Activated T-helper 2 cell treated with anti-CD3 and anti-CD28 coated beads, Interferon-gamma antibody, Interleukin-2, Interleukin-4, amounts not matched to agents 10 μg/mL and 5 μg/mL and 100 μg/mL, durations not matched to agents 14 hours and 24 hours and 36 hours (primary cell): Measurements from ENCODE around the gene STXBP5L. TPM values are rescaled to one million over a fixed set of nuclear protein-coding genes. Genes with fewer than 3 reads are reported as not detected.
"Not testable (repeated sequence)": the region's sequence is repeated elsewhere in the genome, so short reads cannot be mapped to it uniquely, and the experiment has no call there.

Source experiments
- DNase-seq: peaks from one replicate; pipeline ENCODE4 v3.0.0; 2021; ENCODE audit warnings: low spot score
- H3K27ac Mint-ChIP-seq: one replicate; pipeline ENCODE4 v1.8.0; 2021; ENCODE audit warnings: mixed read lengths
- H3K27me3 Mint-ChIP-seq: one replicate; pipeline ENCODE4 v1.8.0; 2021; ENCODE audit warnings: low read depth, mixed read lengths
- H3K36me3 Mint-ChIP-seq: one replicate; pipeline ENCODE4 v1.8.0; 2021; ENCODE audit warnings: low read depth, mixed read lengths
- H3K4me1 Mint-ChIP-seq: one replicate; pipeline ENCODE4 v1.8.0; 2021; ENCODE audit warnings: low read depth, mixed read lengths
- H3K4me3 Mint-ChIP-seq: one replicate; pipeline ENCODE4 v1.8.0; 2021; ENCODE audit warnings: low read depth, mild to moderate bottlenecking, moderate library complexity, mixed read lengths
- H3K9me3 Mint-ChIP-seq: one replicate; pipeline ENCODE4 v1.8.0; 2021; ENCODE audit warnings: mixed read lengths
- intact Hi-C: fragments of 100-400 bp; cut with micrococcal nuclease; formaldehyde crosslinking; loops from one replicate; pipeline ENCODE4 v1.15.1; 2023
- total RNA-seq: library from RNA; stranded (reverse); gene quantifications from 2 replicates; pipeline ENCODE4 v1.2.3, GENCODE V29; 2022

STXBP5L gene
- total RNA-seq, 1 donor from 2014 or later, result not detected

GRCh38 chr3:121075191-121075590, 167.2 kb downstream of the STXBP5L start:
- Mint-ChIP-seq H3K27me3 (no peaks in the 10 kb centered on the region), H3K9me3 (peaks cover 11% of the 10 kb centered on the region), H3K4me1 (no peaks in the 10 kb centered on the region), H3K27ac (no peak overlapping the region), H3K36me3 (no peaks in the 10 kb centered on the region), H3K4me3 (no peak overlapping the region)
- intact Hi-C loops, result no loop called here
- DNase-seq, result no peak

DNA sequence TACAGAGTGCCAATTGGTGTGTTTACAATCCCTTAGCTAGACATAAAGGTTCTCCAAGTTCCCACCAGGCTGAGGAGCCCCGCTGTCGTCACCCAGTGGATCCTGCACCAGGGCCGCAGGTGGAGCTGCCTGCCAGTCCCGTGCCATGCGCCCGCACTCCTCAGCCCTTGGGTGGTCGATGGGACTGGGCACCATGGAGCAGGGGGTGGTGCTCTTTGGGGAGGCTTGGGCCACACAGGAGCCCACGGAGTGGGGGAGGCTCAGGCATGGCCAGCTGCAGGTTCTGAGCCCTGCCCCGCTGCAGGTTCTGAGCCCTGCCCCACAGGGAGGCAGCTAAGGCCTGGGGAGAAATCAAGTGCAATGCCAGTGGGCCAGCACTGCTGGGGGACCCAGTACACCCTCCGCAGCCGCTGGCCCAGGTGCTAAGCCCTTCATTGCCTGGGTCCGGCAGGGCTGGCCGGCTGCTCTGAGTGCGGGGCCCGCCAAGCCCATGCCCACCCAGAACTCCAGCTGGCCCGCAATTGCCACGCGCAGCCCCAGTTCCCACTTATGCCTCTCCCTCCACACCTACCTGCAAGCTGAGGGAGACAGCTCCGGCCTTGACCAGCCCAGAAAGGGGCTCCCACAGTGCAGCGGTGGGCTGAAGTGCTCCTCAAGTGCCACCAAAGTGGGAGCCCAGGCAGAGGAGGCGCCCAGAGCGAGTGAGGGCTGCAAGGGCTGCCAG, 170.5 kb downstream of the STXBP5L start:
- H3K27me3 Mint-ChIP-seq, DNase-seq, H3K27ac Mint-ChIP-seq, intact Hi-C loops, H3K4me3 Mint-ChIP-seq, H3K36me3 Mint-ChIP-seq, H3K4me1 Mint-ChIP-seq: not testable (repeated sequence)
- H3K9me3 Mint-ChIP-seq, result peaks cover 14% of the 10 kb centered on the region

- H3K4me3 Mint-ChIP-seq, result no peak overlapping the region
- no peak overlapping the region for H3K27ac Mint-ChIP-seq
- intact Hi-C loops, result no loop called here
- no peaks in the 10 kb centered on the region for H3K36me3 Mint-ChIP-seq
- peaks cover 23% of the 10 kb centered on the region for H3K9me3 Mint-ChIP-seq
- DNase-seq, result no peak
- H3K4me1 Mint-ChIP-seq, result no peaks in the 10 kb centered on the region
- H3K27me3 Mint-ChIP-seq, result no peaks in the 10 kb centered on the region
These were observed 188.9 kb downstream of the STXBP5L start for GRCh38 chr3:121096953-121097352.

GRCh38 chr3:121111086-121111485, 203.1 kb downstream of the STXBP5L start:
- H3K9me3 Mint-ChIP-seq, DNase-seq, H3K27me3 Mint-ChIP-seq, H3K36me3 Mint-ChIP-seq, H3K4me1 Mint-ChIP-seq, H3K27ac Mint-ChIP-seq, intact Hi-C loops, H3K4me3 Mint-ChIP-seq: not testable (repeated sequence)

DNA sequence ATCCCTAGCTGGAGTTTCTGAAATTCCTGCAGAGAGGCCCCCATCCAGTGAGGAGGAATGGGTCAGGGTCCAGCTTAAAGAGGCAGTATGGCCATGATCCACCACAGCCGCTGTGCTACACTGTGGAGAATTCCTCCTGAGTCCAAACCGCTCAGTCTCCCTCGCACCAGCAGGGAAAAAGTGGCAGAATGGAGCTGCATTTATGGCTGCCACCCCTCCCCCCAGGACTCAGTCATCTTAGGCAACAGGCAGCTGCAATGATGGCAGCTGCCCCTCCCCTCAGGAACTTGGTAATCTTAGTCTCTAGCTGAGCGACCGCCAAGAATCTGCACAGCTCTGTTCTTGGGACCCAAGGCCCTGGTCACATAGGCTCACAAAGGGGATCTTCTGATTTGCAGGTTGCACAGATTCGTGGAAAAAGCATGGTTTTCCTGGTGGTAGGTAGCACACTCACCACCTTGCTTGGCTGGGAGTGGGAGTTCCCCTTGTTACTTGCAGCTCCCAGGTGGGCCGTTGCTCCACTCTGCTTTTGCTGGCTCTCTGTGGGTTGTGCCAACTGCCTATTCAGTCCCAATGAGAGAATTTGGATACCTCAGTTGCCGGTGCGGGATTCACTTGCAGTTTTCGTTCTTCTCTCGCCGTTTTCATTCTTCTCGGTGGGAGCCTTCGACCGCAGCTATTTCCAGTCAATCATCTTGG, 204.1 kb downstream of the STXBP5L start:
- Mint-ChIP-seq H3K27ac (no peak overlapping the region), H3K4me1 (no peaks in the 10 kb centered on the region)

GRCh38 chr3:121126033-121126706, 218.2 kb downstream of the STXBP5L start:
- H3K27me3 Mint-ChIP-seq, result no peaks in the 10 kb centered on the region
- no peak overlapping the region for H3K27ac Mint-ChIP-seq
- DNase-seq, result no peak
- H3K9me3 Mint-ChIP-seq, result no peaks in the 10 kb centered on the region
- intact Hi-C loops, result no loop called here
- H3K36me3 Mint-ChIP-seq, result no peaks in the 10 kb centered on the region
- no peak overlapping the region for H3K4me3 Mint-ChIP-seq
- no peaks in the 10 kb centered on the region for H3K4me1 Mint-ChIP-seq

More for the DNA sequence above, 204.1 kb downstream of the STXBP5L start:
- intact Hi-C loops, result no loop called here
- Mint-ChIP-seq H3K27me3 (no peaks in the 10 kb centered on the region), H3K36me3 (no peaks in the 10 kb centered on the region), H3K4me3 (no peak overlapping the region), H3K9me3 (no peaks in the 10 kb centered on the region)
- DNase-seq, result no peak

DNA sequence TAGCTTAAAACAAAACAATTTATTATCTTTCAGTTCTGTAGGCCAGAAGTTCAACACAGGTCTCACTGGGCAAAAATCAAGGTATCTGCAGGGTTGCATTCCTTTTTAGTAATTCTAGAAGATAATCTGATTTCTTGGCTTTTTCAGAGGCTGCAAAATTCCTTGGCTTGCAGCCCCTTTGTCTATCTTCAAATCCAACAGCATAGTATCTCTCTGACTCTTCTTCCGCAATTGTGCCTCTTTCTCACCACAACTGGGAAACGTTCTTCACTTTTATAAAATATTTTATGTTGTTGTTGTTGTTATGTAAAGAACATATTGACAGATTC, 218.7 kb downstream of the STXBP5L start:
- intact Hi-C loops, result no loop called here
- H3K4me3 Mint-ChIP-seq, result no peak overlapping the region
- no peaks in the 10 kb centered on the region for H3K36me3 Mint-ChIP-seq
- no peaks in the 10 kb centered on the region for H3K9me3 Mint-ChIP-seq
- no peak overlapping the region for H3K27ac Mint-ChIP-seq
- H3K4me1 Mint-ChIP-seq, result no peaks in the 10 kb centered on the region
- H3K27me3 Mint-ChIP-seq, result no peaks in the 10 kb centered on the region
- no peak for DNase-seq

DNA sequence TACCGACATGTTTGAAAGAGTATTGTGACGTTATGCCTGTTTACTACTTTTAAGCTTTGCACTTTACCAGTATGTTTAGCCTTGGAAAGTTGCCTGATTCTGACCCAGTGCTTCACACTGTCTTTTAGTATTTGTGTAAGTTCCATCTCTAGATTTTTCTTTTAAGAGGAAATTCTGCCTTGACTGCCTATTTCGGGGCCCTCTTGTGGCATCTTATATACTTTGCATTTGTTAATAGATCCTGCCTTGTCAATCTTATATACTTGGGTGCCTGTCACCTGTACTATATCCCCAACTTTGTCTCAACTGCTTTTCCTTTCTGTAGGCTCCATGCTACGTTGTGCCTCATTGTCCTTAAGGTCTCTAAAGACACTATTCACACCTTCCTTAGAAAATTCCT, 244.6 kb downstream of the STXBP5L start:
- H3K27ac Mint-ChIP-seq, result no peak overlapping the region
- H3K27me3 Mint-ChIP-seq, result no peaks in the 10 kb centered on the region
- intact Hi-C loops, result no loop called here
- H3K9me3 Mint-ChIP-seq, result no peaks in the 10 kb centered on the region
- no peak for DNase-seq
- H3K4me1 Mint-ChIP-seq, result no peaks in the 10 kb centered on the region
- H3K36me3 Mint-ChIP-seq, result no peaks in the 10 kb centered on the region
- H3K4me3 Mint-ChIP-seq, result no peak overlapping the region

DNA sequence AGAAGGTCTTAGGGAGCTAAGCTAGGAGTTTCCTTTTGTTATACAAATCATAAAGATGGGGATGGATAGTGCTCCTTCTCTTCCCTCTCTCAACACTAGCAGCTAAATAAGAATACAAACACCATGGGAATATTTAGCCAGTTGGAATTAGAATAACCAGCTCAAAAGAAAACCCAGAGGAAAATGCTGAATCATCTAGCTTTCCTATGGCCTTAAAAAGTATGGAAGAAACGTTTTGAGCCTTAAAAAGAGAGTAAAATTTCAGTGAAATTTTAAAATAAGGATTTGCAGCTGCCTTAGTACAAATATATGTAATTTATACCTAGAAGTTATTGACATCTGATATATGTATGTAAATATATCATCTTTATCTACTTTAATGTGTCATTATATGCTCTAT, 245.8 kb downstream of the STXBP5L start:
- Mint-ChIP-seq H3K27me3 (no peaks in the 10 kb centered on the region), H3K27ac (no peak overlapping the region), H3K9me3 (no peaks in the 10 kb centered on the region), H3K4me3 (no peak overlapping the region), H3K4me1 (no peaks in the 10 kb centered on the region), H3K36me3 (no peaks in the 10 kb centered on the region)
- intact Hi-C loops, result no loop called here
- DNase-seq, result no peak

- H3K27me3 Mint-ChIP-seq, result no peaks in the 10 kb centered on the region
- H3K4me3 Mint-ChIP-seq, result no peak overlapping the region
- DNase-seq, result no peak
- H3K4me1 Mint-ChIP-seq, result no peaks in the 10 kb centered on the region
- no peaks in the 10 kb centered on the region for H3K9me3 Mint-ChIP-seq
- no peaks in the 10 kb centered on the region for H3K36me3 Mint-ChIP-seq
- intact Hi-C loops, result no loop called here
- H3K27ac Mint-ChIP-seq, result no peak overlapping the region
These were observed 247.0 kb downstream of the STXBP5L start for GRCh38 chr3:121155028-121155427.

GRCh38 chr3:121165397-121165837, 257.4 kb downstream of the STXBP5L start:
- Mint-ChIP-seq H3K4me1 (no peaks in the 10 kb centered on the region), H3K4me3 (no peak overlapping the region), H3K36me3 (no peaks in the 10 kb centered on the region), H3K27me3 (no peaks in the 10 kb centered on the region), H3K27ac (no peak overlapping the region), H3K9me3 (peaks cover 18% of the 10 kb centered on the region)
- intact Hi-C loops, result no loop called here
- DNase-seq, result no peak

GRCh38 chr3:121167374-121168139, 259.6 kb downstream of the STXBP5L start:
- no peak overlapping the region for H3K27ac Mint-ChIP-seq

More at GRCh38 chr3:121167374-121168139, 259.6 kb downstream of the STXBP5L start:
- Mint-ChIP-seq H3K36me3 (no peaks in the 10 kb centered on the region), H3K27me3 (no peaks in the 10 kb centered on the region), H3K4me3 (no peak overlapping the region), H3K9me3 (peaks cover 22% of the 10 kb centered on the region), H3K4me1 (no peaks in the 10 kb centered on the region)
- DNase-seq, result no peak
- intact Hi-C loops, result no loop called here
